A549 treated with Mapracorat at 1 μM for 4 hours (cell line): ENCODE results near the gene VIPAS39. TPM values are rescaled to one million over a fixed set of nuclear protein-coding genes. Genes with fewer than 3 reads are reported as not detected.

Experiments
- total RNA-seq: library from RNA; stranded (reverse); fragments of 200-300 nt; extraction: Qiagen RNA extraction; gene quantifications from 5 replicates; pipeline ENCODE4 v1.2.3, GENCODE V29; 2022

The VIPAS39 gene
- 12.5 to 13.0 TPM (median 12.8 TPM) in 5 replicates for total RNA-seq

DNA sequence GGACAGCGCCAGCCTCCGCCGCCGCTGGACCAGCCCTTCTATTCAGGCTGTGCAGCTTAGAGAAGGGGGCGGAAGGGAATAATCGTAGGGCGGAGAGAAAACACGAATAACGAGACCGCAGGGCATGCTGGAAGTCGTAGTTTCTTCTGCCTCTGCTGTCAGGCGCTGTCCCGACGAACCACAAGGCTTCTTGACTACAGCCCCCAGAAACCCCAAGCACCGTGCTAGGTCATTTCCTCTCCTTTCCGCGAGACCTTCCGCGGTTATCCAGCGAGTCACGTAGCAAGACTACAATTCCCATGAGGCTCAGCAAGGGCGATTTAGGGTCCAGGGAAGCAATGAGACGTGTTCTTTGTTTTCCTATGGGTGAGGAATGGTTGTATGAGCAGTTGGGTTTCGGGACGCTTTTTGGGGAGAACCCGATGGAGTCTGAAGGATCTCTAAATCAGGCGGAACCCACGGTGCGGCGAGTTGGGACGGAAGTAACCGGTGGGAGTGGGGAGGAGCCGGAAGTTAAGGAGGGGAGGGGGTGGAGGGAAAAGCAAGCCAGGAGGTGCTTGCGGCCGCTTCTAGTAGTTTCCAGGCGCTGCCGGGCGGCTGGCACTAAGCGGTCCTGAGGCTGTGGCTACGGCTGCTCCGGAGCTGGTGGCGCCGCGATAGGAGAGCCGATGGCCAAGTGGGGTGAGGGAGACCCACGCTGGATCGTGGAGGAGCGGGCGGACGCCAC is at the start of gene VIPAS39, which contains the start of gene AHSA1:
VIPAS39 (minus strand) TSS at position 80 of the 727 bp plus-strand sequence. CDS start 3,499 bp downstream, outside the sequence.
AHSA1 (plus strand) TSS at position 572 of the 727 bp plus-strand sequence; CDS start at position 669, 97 bp downstream.

DNA sequence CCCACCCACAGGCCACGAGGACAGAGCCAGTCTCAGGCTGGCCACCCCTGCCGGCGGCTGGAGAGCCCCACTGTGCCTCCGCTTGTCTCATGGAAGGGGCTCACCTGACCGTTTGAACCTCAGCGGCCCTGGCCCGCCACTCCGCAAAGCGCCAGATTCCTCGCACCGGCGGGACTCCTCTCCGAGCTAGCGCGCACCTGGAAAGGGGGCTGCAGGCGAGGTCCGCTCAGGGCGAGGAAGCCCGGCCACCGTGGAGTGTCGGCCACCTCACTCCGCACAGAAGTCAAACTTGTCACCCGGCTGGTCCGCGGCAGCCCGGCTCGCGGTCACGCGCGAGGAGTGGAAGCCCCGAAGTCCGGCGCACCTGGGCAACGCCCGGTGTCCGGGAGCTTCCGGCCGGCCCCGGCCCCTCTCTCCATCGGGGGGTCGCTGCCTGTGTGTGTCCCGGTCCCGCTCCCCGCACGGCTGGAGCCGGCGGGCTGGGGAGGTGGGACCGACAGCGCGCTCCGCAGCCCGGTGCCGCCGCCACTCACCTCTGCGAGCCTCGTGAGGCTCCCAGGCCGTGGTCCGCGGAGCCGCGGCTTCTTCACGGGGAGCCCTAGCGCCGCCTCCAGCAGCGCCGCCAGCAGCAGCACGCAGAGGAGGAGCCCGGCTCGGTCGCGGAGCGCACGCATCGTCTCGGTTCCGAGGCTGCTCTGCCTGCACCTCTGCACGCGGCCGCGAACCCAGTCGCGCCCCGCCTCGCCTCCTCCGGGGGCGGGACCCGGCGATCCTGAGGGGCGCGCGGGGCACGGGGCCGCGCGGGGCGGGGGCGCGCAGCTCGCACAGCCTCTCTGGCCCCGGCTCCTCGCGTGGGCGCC is 40.9 kb upstream of the VIPAS39 start, which contains the start of gene ISM2:
ISM2 (minus strand) TSS at position 697 of the 860 bp plus-strand sequence; CDS start at position 674, 23 bp downstream.

DNA sequence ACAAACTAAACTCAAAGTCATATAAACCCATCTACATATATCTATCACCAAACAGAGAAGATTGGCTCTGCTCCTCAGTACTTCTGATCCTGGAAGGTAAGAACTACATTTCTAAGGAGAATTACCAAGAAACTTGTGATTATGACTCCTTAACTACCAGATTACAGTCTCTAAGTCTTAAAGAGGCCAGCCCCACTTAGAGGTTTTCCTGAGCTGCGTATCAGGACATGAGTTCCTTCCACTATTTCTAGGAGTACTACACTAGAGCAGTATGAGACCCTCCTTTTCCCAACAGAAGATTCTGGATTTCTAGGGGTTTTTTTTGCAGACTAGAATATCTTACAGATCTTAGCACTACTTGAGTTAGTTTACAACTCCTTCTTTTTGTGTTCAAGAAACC is 34.0 kb downstream of the VIPAS39 start, which contains the start of gene NOXRED1:
NOXRED1 (minus strand) TSS at position 101 of the 400 bp plus-strand sequence. CDS start 634 bp downstream, outside the sequence.

DNA sequence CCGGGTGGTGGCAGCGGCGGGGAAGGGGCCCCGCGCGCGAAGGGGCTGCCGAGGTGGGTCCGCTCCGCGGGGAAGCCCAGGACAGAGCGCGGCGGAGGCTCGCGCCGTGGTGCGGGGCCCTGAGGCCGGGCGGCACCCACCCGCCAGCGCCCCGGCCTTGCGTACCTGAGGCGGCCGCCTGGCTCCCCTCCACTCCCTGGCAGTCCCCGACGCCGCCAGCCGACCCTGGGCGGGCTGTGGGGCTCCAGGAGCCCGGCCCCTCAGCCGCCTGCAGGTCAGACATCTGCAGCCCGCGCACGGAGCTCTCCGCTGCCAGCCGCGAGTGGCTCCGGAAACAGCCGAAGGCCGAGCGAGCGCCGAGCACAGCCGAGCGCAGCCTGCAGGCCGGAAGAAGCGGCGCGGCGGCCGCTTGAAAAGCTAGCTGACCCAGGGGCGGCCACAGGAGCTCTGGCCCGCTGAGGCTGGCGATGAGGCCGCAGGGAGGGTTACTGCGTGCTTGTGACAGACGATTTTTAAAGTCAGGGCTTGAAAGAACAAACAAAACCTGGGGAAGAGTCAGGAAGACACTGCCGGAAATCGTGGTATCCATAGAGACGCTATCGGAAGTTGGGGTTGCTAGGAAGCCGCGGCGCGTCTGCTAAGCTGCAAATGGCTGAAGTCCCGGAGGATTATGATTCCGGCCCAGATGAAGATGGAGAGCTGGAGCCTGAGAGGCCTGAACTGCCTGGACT is 80.5 kb downstream of the VIPAS39 start, which contains the start of the genes SAMD15 and TMED8:
SAMD15 (plus strand) TSS at position 609 of the 731 bp plus-strand sequence; CDS start at position 649, 40 bp downstream.
TMED8 (minus strand) TSS at position 324 of the 731 bp plus-strand sequence; CDS start at position 283, 41 bp downstream.

Other genes starting within 250 kb of the VIPAS39 start
- not detected in 5 replicates for gene NGB, start 186.4 kb downstream of the VIPAS39 start, total RNA-seq
- 25.6 to 31.7 TPM (median 28.0 TPM) in 5 replicates for gene POMT2, start 136.7 kb downstream of the VIPAS39 start, total RNA-seq
- gene GSTZ1, start 136.6 kb downstream of the VIPAS39 start, total RNA-seq: 33.1 to 35.0 TPM (median 34.5 TPM) in 5 replicates
- 4.8 to 7.1 TPM (median 6.7 TPM) in 5 replicates for gene TMED8, start 80.5 kb downstream of the VIPAS39 start, total RNA-seq
- 1.6 to 2.5 TPM (median 1.9 TPM) in 5 replicates for gene SAMD15, start 80.2 kb downstream of the VIPAS39 start, total RNA-seq
- gene NOXRED1, start 34.1 kb downstream of the VIPAS39 start, total RNA-seq: 0.13 TPM in 1 of 5 replicates, not detected in the others
- 209 to 283 TPM (median 230 TPM) in 5 replicates for gene AHSA1, start 492 bp upstream of the VIPAS39 start, total RNA-seq
- gene ISM2, start 41.2 kb upstream of the VIPAS39 start, total RNA-seq: 0.29 to 0.64 TPM (median 0.35 TPM) in 5 replicates
- 29.7 to 38.5 TPM (median 34.5 TPM) in 5 replicates for gene SPTLC2, start 159.0 kb upstream of the VIPAS39 start, total RNA-seq